ENCODE measurements around the gene TNFRSF11A. TPM values are rescaled to one million over a fixed set of nuclear protein-coding genes. Genes with fewer than 3 reads are reported as not detected.

TNFRSF11A gene
- total RNA-seq, 1 experiment from 2014 or later: 0.16 TPM

- intact Hi-C loops (cut with micrococcal nuclease; ENCODE audit: unreplicated experiment): no loop called here
- BruUV-seq (replicated peaks): no TSS peak
- no peaks in the 10 kb centered on the region for H3K4me1 ChIP-seq
- no peaks in the 10 kb centered on the region for H3K27me3 ChIP-seq (replicated peaks; ENCODE audit: control insufficient read depth, insufficient read depth, low read length)
- Mint-ChIP-seq H3K27ac (ENCODE audit: unreplicated experiment) (no peak overlapping the region), H3K4me1 (ENCODE audit: low read depth, unreplicated experiment) (peaks cover 17% of the 10 kb centered on the region), H3K27me3 (ENCODE audit: insufficient read depth, unreplicated experiment) (peaks cover 2% of the 10 kb centered on the region), H3K36me3 (ENCODE audit: insufficient read depth, unreplicated experiment) (no peaks in the 10 kb centered on the region), H3K9me3 (ENCODE audit: unreplicated experiment) (peaks cover 9% of the 10 kb centered on the region), H3K4me3 (ENCODE audit: unreplicated experiment) (no peak overlapping the region)
- no peak for DNase-seq
- TF ChIP-seq CTCF (IDR thresholded peaks at IDR 0.05; ENCODE audit: insufficient read depth in 1 of 2, low read depth in 1 of 2, low read length in 1 of 2, severe bottlenecking in 1 of 2, unreplicated experiment in 1 of 2): no peak
- H3K9me3 ChIP-seq: no peaks in the 10 kb centered on the region
- ChIA-PET CTCF (interaction anchor here (0.5 to 1.1 kb wide), 3 partner anchors 41 to 145 kb away, joined by 3 to 6 read pairs (median 3); no protein-coding TSS in a partner anchor), POLR2A (no interaction called here)
- no peak overlapping the region for H3K4me3 ChIP-seq (ENCODE audit: low read depth, low read length)
- H3K36me3 ChIP-seq (ENCODE audit: control insufficient read depth, insufficient read depth, low read length): no peaks in the 10 kb centered on the region
These were observed 101.0 kb downstream of the TNFRSF11A start for GRCh38 chr18:62426191-62426488.

GRCh38 chr18:62432176-62432575 lies 107.1 kb downstream of the TNFRSF11A start:
- Histone ChIP-seq H3K36me3 (ENCODE audit: control insufficient read depth, insufficient read depth, low read length) (no peaks in the 10 kb centered on the region), H3K9me3 (no peaks in the 10 kb centered on the region), H3K4me3 (ENCODE audit: low read depth, low read length) (no peak overlapping the region), H3K4me1 (no peaks in the 10 kb centered on the region), H3K27me3 (replicated peaks; ENCODE audit: control insufficient read depth, insufficient read depth, low read length) (no peaks in the 10 kb centered on the region)
- Mint-ChIP-seq H3K36me3 (ENCODE audit: insufficient read depth, unreplicated experiment) (no peaks in the 10 kb centered on the region), H3K27ac (ENCODE audit: unreplicated experiment) (no peak overlapping the region), H3K4me1 (ENCODE audit: low read depth, unreplicated experiment) (no peaks in the 10 kb centered on the region), H3K27me3 (ENCODE audit: insufficient read depth, unreplicated experiment) (peaks cover 2% of the 10 kb centered on the region), H3K9me3 (ENCODE audit: unreplicated experiment) (peaks cover 9% of the 10 kb centered on the region), H3K4me3 (ENCODE audit: unreplicated experiment) (no peak overlapping the region)
- ChIA-PET POLR2A (no interaction called here), CTCF (interaction anchor here (0.7 kb wide), 1 partner anchor 927 kb away, joined by 4 read pairs; no protein-coding TSS in a partner anchor)
- no TSS peak for BruUV-seq (replicated peaks)
- DNase-seq: no peak
- TF ChIP-seq CTCF (IDR thresholded peaks at IDR 0.05; ENCODE audit: insufficient read depth in 1 of 2, low read depth in 1 of 2, low read length in 1 of 2, severe bottlenecking in 1 of 2, unreplicated experiment in 1 of 2): no peak
- intact Hi-C loops (cut with micrococcal nuclease; ENCODE audit: unreplicated experiment): no loop called here

GRCh38 chr18:62434798-62435197 lies 109.7 kb downstream of the TNFRSF11A start:
- no peak overlapping the region for H3K4me3 Mint-ChIP-seq (ENCODE audit: unreplicated experiment)
- Histone ChIP-seq H3K4me1 (no peaks in the 10 kb centered on the region), H3K36me3 (ENCODE audit: control insufficient read depth, insufficient read depth, low read length) (no peaks in the 10 kb centered on the region), H3K27me3 (replicated peaks; ENCODE audit: control insufficient read depth, insufficient read depth, low read length) (no peaks in the 10 kb centered on the region), H3K4me3 (ENCODE audit: low read depth, low read length) (no peak overlapping the region), H3K9me3 (no peaks in the 10 kb centered on the region)
- intact Hi-C loops (cut with micrococcal nuclease; ENCODE audit: unreplicated experiment): no loop called here
- no peaks in the 10 kb centered on the region for H3K4me1 Mint-ChIP-seq (ENCODE audit: low read depth, unreplicated experiment)
- BruUV-seq (replicated peaks): no TSS peak
- no peak for DNase-seq
- no peaks in the 10 kb centered on the region for H3K9me3 Mint-ChIP-seq (ENCODE audit: unreplicated experiment)
- no peaks in the 10 kb centered on the region for H3K27me3 Mint-ChIP-seq (ENCODE audit: insufficient read depth, unreplicated experiment)
- no peaks in the 10 kb centered on the region for H3K36me3 Mint-ChIP-seq (ENCODE audit: insufficient read depth, unreplicated experiment)
- ChIA-PET POLR2A (no interaction called here), CTCF (interaction anchor here (0.7 kb wide), 1 partner anchor 1912 kb away, joined by 3 read pairs; no protein-coding TSS in a partner anchor)
- H3K27ac Mint-ChIP-seq (ENCODE audit: unreplicated experiment): no peak overlapping the region
- TF ChIP-seq CTCF (IDR thresholded peaks at IDR 0.05; ENCODE audit: insufficient read depth in 1 of 2, low read depth in 1 of 2, low read length in 1 of 2, severe bottlenecking in 1 of 2, unreplicated experiment in 1 of 2): no peak
